Osteoblast (primary cell): Measurements from ENCODE around the gene TMEM175. TPM values are rescaled to one million over a fixed set of nuclear protein-coding genes. Genes with fewer than 3 reads are reported as not detected.

Experiments used
- DNase-seq: peaks from one replicate; pipeline ENCODE4 v3.0.0; 2011; ENCODE audit warnings: low spot score, mixed read lengths; ENCODE audit not compliant: insufficient read length; ENCODE audit errors: missing footprints
- H2AFZ ChIP-seq: 2 replicates; pipeline ENCODE4 v1.6.0; 2011; ENCODE audit warnings: mild to moderate bottlenecking, low read length
- H3K27ac ChIP-seq: 2 replicates; pipeline ENCODE4 v1.5.1; 2011; ENCODE audit warnings: mild to moderate bottlenecking, low read depth, low read length, moderate library complexity
- H3K27me3 ChIP-seq: 2 replicates; pipeline ENCODE4 v1.6.0; 2012; ENCODE audit warnings: mild to moderate bottlenecking, control low read depth, inconsistent platforms, low read length, moderate library complexity; ENCODE audit not compliant: insufficient read depth
- H3K36me3 ChIP-seq: 2 replicates; pipeline ENCODE4 v1.5.1; 2011; ENCODE audit warnings: mild to moderate bottlenecking, low read length, control low read depth, moderate library complexity; ENCODE audit not compliant: insufficient read depth
- H3K4me1 ChIP-seq: 2 replicates; pipeline ENCODE4 v1.5.1; 2011; ENCODE audit warnings: mild to moderate bottlenecking, low read length, control low read depth, moderate library complexity; ENCODE audit not compliant: insufficient read depth
- H3K4me2 ChIP-seq: 2 replicates; pipeline ENCODE4 v1.6.0; 2011; ENCODE audit warnings: mild to moderate bottlenecking, low read length; ENCODE audit not compliant: insufficient read depth
- H3K4me3 ChIP-seq: fragments of 200-600 bp; sonication (generic); 3 replicates; pipeline ENCODE4 v1.5.1; 2012; ENCODE audit warnings: mild to moderate bottlenecking, low read length, inconsistent platforms; ENCODE audit not compliant: insufficient read depth
- H3K79me2 ChIP-seq: 2 replicates; pipeline ENCODE4 v1.6.0; 2012; ENCODE audit warnings: mild to moderate bottlenecking, low read length, control low read depth, inconsistent platforms; ENCODE audit not compliant: insufficient read depth
- H3K9me3 ChIP-seq: 2 replicates; pipeline ENCODE4 v1.5.1; 2011; ENCODE audit warnings: low read depth, low read length, control low read depth
- H4K20me1 ChIP-seq: 2 replicates; pipeline ENCODE4 v1.6.0; 2012; ENCODE audit warnings: mild to moderate bottlenecking, low read length, control low read depth; ENCODE audit not compliant: insufficient read depth
- CTCF ChIP-seq: IDR thresholded peaks from 2 replicates; pipeline ENCODE4 v1.5.1; 2011; ENCODE audit warnings: mild to moderate bottlenecking, low read depth, low read length, moderate library complexity; ENCODE audit errors: extremely low read depth
- total RNA-seq: library from RNA; depleted of rRNA; stranded (reverse); fragments of >200 nt; gene quantifications from 2 replicates; pipeline ENCODE4 v1.2.3, GENCODE V29; 2012

TMEM175 gene
- total RNA-seq, 1 donor, result 13.8 TPM

- Histone ChIP-seq H3K9me3 (no peaks in the 10 kb centered on the region), H2AFZ (no peak overlapping the region), H3K79me2 (no peaks in the 10 kb centered on the region), H3K36me3 (peaks cover 8% of the 10 kb centered on the region), H3K27me3 (no peaks in the 10 kb centered on the region), H3K4me2 (no peak overlapping the region), H3K4me3 (no peak overlapping the region), H3K27ac (no peak overlapping the region), H4K20me1 (no peaks in the 10 kb centered on the region), H3K4me1 (no peaks in the 10 kb centered on the region)
- peak; percentile 83 for DNase-seq
- TF ChIP-seq CTCF, result no peak
Measured at GRCh38 chr4:957581-958313, 25.5 kb downstream of the TMEM175 start.

- Histone ChIP-seq H3K4me2 (no peak overlapping the region), H3K36me3 (peaks cover 8% of the 10 kb centered on the region), H3K4me1 (no peaks in the 10 kb centered on the region), H2AFZ (no peak overlapping the region), H3K27me3 (no peaks in the 10 kb centered on the region), H4K20me1 (no peaks in the 10 kb centered on the region), H3K4me3 (no peak overlapping the region), H3K9me3 (no peaks in the 10 kb centered on the region), H3K79me2 (no peaks in the 10 kb centered on the region), H3K27ac (no peak overlapping the region)
- no peak for TF ChIP-seq CTCF
- no peak for DNase-seq
Measured at GRCh38 chr4:958314-958665, 26.0 kb downstream of the TMEM175 start.

GRCh38 chr4:958696-959337 is 26.6 kb downstream of the TMEM175 start:
- no peak overlapping the region for H3K4me2 ChIP-seq
- peak; percentile 84 for DNase-seq
- no peaks in the 10 kb centered on the region for H3K79me2 ChIP-seq
- H4K20me1 ChIP-seq, result no peaks in the 10 kb centered on the region
- H3K27me3 ChIP-seq, result no peaks in the 10 kb centered on the region
- peaks cover 8% of the 10 kb centered on the region for H3K36me3 ChIP-seq
- no peak for TF ChIP-seq CTCF
- H3K4me3 ChIP-seq, result no peak overlapping the region
- H3K9me3 ChIP-seq, result no peaks in the 10 kb centered on the region
- no peaks in the 10 kb centered on the region for H3K4me1 ChIP-seq
- H3K27ac ChIP-seq, result no peak overlapping the region
- no peak overlapping the region for H2AFZ ChIP-seq

- DNase-seq, result peak; percentile 88
- TF ChIP-seq CTCF, result no peak
- Histone ChIP-seq H3K4me1 (no peaks in the 10 kb centered on the region), H3K9me3 (no peaks in the 10 kb centered on the region), H3K27me3 (no peaks in the 10 kb centered on the region), H4K20me1 (no peaks in the 10 kb centered on the region), H3K4me2 (no peak overlapping the region), H2AFZ (no peak overlapping the region), H3K36me3 (peaks cover 12% of the 10 kb centered on the region), H3K4me3 (no peak overlapping the region), H3K79me2 (no peaks in the 10 kb centered on the region), H3K27ac (no peak overlapping the region)
Measured at GRCh38 chr4:959338-960139, 27.3 kb downstream of the TMEM175 start.
